DND-41 (cell line): Measurements from ENCODE around the gene RABGAP1L.

Experiments used
- EZH2 ChIP-seq: IDR thresholded peaks from 3 replicates; pipeline ENCODE4 v1.6.1; 2012; ENCODE audit warnings: borderline replicate concordance, low read depth, mild to moderate bottlenecking, moderate library complexity, low read length, inconsistent platforms; ENCODE audit not compliant: severe bottlenecking
- TF ChIP-seq, protein P1 (sequence below): IDR thresholded peaks from 2 replicates; pipeline ENCODE4 v1.5.1; 2012; ENCODE audit warnings: borderline replicate concordance, low read length, moderate library complexity, mild to moderate bottlenecking; ENCODE audit not compliant: poor library complexity, severe bottlenecking; ENCODE audit errors: extremely low read depth

DNA sequence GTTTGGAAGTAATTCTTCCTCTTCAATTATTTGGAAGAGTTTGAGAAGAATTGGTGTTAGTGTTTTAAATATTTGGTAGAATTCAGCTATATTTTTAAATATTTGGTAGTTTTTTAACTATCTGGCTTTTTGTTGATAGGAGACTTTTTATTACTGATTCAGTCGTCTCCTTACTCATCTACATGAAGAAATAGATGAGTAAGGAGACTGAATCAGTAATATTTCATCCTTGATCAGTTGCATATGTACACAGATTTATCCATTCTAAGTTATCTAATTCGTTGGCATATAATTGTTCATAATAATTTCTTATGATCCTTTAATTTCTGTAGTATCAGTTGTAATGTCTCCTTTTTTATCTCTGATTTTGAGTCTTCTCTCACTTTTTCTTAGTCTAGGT lies 512.5 kb downstream of the RABGAP1L start:
- TF ChIP-seq, protein P1, sequence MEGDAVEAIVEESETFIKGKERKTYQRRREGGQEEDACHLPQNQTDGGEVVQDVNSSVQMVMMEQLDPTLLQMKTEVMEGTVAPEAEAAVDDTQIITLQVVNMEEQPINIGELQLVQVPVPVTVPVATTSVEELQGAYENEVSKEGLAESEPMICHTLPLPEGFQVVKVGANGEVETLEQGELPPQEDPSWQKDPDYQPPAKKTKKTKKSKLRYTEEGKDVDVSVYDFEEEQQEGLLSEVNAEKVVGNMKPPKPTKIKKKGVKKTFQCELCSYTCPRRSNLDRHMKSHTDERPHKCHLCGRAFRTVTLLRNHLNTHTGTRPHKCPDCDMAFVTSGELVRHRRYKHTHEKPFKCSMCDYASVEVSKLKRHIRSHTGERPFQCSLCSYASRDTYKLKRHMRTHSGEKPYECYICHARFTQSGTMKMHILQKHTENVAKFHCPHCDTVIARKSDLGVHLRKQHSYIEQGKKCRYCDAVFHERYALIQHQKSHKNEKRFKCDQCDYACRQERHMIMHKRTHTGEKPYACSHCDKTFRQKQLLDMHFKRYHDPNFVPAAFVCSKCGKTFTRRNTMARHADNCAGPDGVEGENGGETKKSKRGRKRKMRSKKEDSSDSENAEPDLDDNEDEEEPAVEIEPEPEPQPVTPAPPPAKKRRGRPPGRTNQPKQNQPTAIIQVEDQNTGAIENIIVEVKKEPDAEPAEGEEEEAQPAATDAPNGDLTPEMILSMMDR, result no peak
- no peak for TF ChIP-seq EZH2
